K562 (cell line): ENCODE measurements around the gene LINGO3. TPM values are rescaled to one million over a fixed set of nuclear protein-coding genes. Genes with fewer than 3 reads are reported as not detected.

ENCODE experiments used
- ATAC-seq: fragments of 200-7000 bp; cut with Tn5 transposase; 3 replicates; pipeline ENCODE4 v1.9.1; 2020; ENCODE audit warnings: moderate library complexity
- BruUV-seq: library from RNA; stranded (reverse); fragments of 400-500 nt; replicated peaks from 2 replicates; lab custom pipeline; 2021; lab: Mats Ljungman, UMichigan
- CTCF ChIA-PET: fragments of 300-600 bp; formaldehyde crosslinking; extraction: SDS; loops from one replicate; lab custom pipeline; 2021; ENCODE audit warnings: low intra/inter-chr PET ratio; lab: Yijun Ruan, JAX
- POLR2A ChIA-PET: fragments of 300-600, 350-650 bp; sonication (Branson Sonifier 250); formaldehyde crosslinking; extraction: SDS; loops from one replicate; lab custom pipeline; 2021; ENCODE audit warnings: antibody characterized with exemption, inconsistent platforms; lab: Yijun Ruan, JAX
- DNase-seq, 4 experiments: peaks; one replicate each; pipeline versions ENCODE4 v3.0.0 to v3.0.0-alpha.2; 2011 to 2018; ENCODE audit warnings: low spot score in 3 of 4, mixed read lengths in 3 of 4; ENCODE audit errors: extremely low read depth in 1 of 4
- FAIRE-seq: peaks from 2 replicates; lab custom pipeline; 2011; peaks lifted over from hg19 to GRCh38; lab: Jason Lieb, UNC
- H2AFZ ChIP-seq: 2 replicates; pipeline ENCODE4 v1.6.0; 2011; ENCODE audit warnings: low read depth, low read length, control low read depth, inconsistent platforms
- H3K27ac ChIP-seq: fragments of 200-600 bp; 3 replicates; pipeline ENCODE4 v1.8.0; 2011; ENCODE audit warnings: low read depth, mild to moderate bottlenecking, control low read depth, inconsistent platforms, low read length, moderate library complexity, mixed read lengths; ENCODE audit errors: extremely low read depth
- H3K27me3 ChIP-seq, 2 experiments: fragments of 300-600 bp in 1 of 2; 2 replicates in 1 of 2; 3 replicates in 1 of 2; pipeline versions ENCODE4 v1.6.0 to v1.8.0; 2011; ENCODE audit warnings: inconsistent platforms in 2 of 2, low read length in 2 of 2, mild to moderate bottlenecking in 1 of 2, mixed read lengths in 1 of 2, moderate library complexity in 1 of 2; ENCODE audit not compliant: control insufficient read depth in 2 of 2, insufficient read depth in 2 of 2
- H3K36me3 ChIP-seq: fragments of 300-600 bp; 3 replicates; pipeline ENCODE4 v1.8.0; 2011; ENCODE audit warnings: mild to moderate bottlenecking, low read length, inconsistent platforms; ENCODE audit not compliant: control insufficient read depth, insufficient read depth
- H3K4me1 ChIP-seq, 2 experiments: fragments of 200-600 bp in 1 of 2; replicated peaks in 1 of 2; 2 replicates in 1 of 2; 3 replicates in 1 of 2; pipeline versions ENCODE4 v1.5.1 to v1.8.0; 2011; ENCODE audit warnings: inconsistent platforms in 2 of 2, low read length in 2 of 2, mild to moderate bottlenecking in 1 of 2, mixed read lengths in 1 of 2, moderate library complexity in 1 of 2; ENCODE audit not compliant: control insufficient read depth in 2 of 2, insufficient read depth in 2 of 2
- H3K4me2 ChIP-seq: 2 replicates; pipeline ENCODE4 v1.6.1; 2011; ENCODE audit warnings: low read length, control low read depth, inconsistent platforms, mixed read lengths; ENCODE audit not compliant: insufficient read depth
- H3K4me3 ChIP-seq: fragments of 200-600 bp; sonication (generic), shearing (Covaris generic); 2 replicates; pipeline ENCODE4 v1.5.1; 2016; ENCODE audit warnings: control low read depth, inconsistent platforms
- H3K79me2 ChIP-seq: fragments of 200-600 bp; 3 replicates; pipeline ENCODE4 v1.8.0; 2011; ENCODE audit warnings: low read length, inconsistent platforms; ENCODE audit not compliant: control insufficient read depth, insufficient read depth
- H3K9ac ChIP-seq, 2 experiments: 2 replicates each; pipeline versions ENCODE4 v1.6.0 to v1.6.1; 2011; ENCODE audit warnings: low read depth in 2 of 2, low read length in 2 of 2, control low read depth in 1 of 2, inconsistent platforms in 1 of 2, mild to moderate bottlenecking in 1 of 2, mixed read lengths in 1 of 2; ENCODE audit not compliant: insufficient read depth in 1 of 2
- H3K9me1 ChIP-seq: one replicate; pipeline ENCODE4 v1.6.0; 2011; ENCODE audit warnings: inconsistent platforms, mild to moderate bottlenecking, low read length, moderate library complexity; ENCODE audit not compliant: control insufficient read depth, insufficient read depth
- H3K9me3 ChIP-seq: replicated peaks from 2 replicates; pipeline ENCODE4 v1.5.1; 2011; ENCODE audit warnings: low read depth, low read length, inconsistent platforms; ENCODE audit not compliant: control insufficient read depth, insufficient read depth
- H4K20me1 ChIP-seq: replicated peaks from 2 replicates; pipeline ENCODE4 v1.6.1; 2011; ENCODE audit warnings: low read length, inconsistent platforms, mixed read lengths; ENCODE audit not compliant: control insufficient read depth, insufficient read depth
- CTBP1 ChIP-seq: fragments of 450-650 bp; IDR thresholded peaks from 2 replicates; pipeline ENCODE4 v1.6.1; 2016; ENCODE audit warnings: borderline replicate concordance
- PML ChIP-seq: IDR thresholded peaks from 2 replicates; pipeline ENCODE4 v1.6.1; 2012; ENCODE audit warnings: low read length, inconsistent platforms
- RBM39 ChIP-seq: fragments of 200-400 bp; formaldehyde crosslinking; optimal IDR thresholded peaks from 2 replicates; pipeline ENCODE3; 2018; ENCODE audit warnings: low read depth, low read length
- XRCC3 ChIP-seq: fragments of 450-650 bp; IDR thresholded peaks from 2 replicates; pipeline ENCODE4 v1.6.1; 2017; ENCODE audit warnings: mild to moderate bottlenecking, moderate library complexity
- ZFP1 ChIP-seq: fragments of 450-650 bp; formaldehyde crosslinking; IDR thresholded peaks from 2 replicates; pipeline ENCODE4 v1.4.0; 2020; ENCODE audit warnings: mild to moderate bottlenecking, mixed read lengths
- ZNF146 ChIP-seq: IDR thresholded peaks from one replicate; pipeline ENCODE4 v1.6.1; 2018; ENCODE audit warnings: missing compliant biosample characterization; ENCODE audit not compliant: unreplicated experiment
- WGBS: fragments of 100-300 bp; shearing (Covaris generic); methylation state at CpG from one replicate; pipeline ENCODE4 v1.1.6; 2016; ENCODE audit warnings: low coverage, mixed read lengths; ENCODE audit not compliant: insufficient coverage; ENCODE audit errors: missing lambda C conversion rate; 5-methylcytosine and 5-hydroxymethylcytosine counted together
- in situ Hi-C: fragments of 300-500 bp; cut with MboI; formaldehyde crosslinking; loops from 4 replicates; pipeline ENCODE4 v1.15.0; 2018; ENCODE audit warnings: inconsistent platforms, mixed read lengths
- intact Hi-C: fragments of 100-400 bp; cut with micrococcal nuclease; formaldehyde crosslinking; loops from 2 replicates; pipeline ENCODE4 v1.14.2; 2022
- polyA plus RNA-seq, 8 experiments: library from polyadenylated mRNA; depleted of rRNA in 4 of 8; stranded (reverse) in 5 of 8; unstranded in 3 of 8; fragments of >200 nt; fragmentation: Nextera tagmentation in 2 of 8; fragmentation: Illumina TruSeq in 1 of 8; extraction: Ambion mirVana in 2 of 8; extraction: Trizol in 1 of 8; gene quantifications; 2 replicates each; pipeline versions ENCODE4 v1.2.1 to v1.2.3, GENCODE V29; 2011 to 2014; ENCODE audit warnings: inconsistent platforms in 1 of 8, missing spikeins in 1 of 8
- total RNA-seq, 7 experiments: library from RNA; depleted of rRNA in 6 of 7; stranded (reverse); fragments of >200 nt in 6 of 7; fragmentation: Illumina TruSeq in 2 of 7; extraction: Trizol in 2 of 7; gene quantifications; 2 replicates each; pipeline versions ENCODE4 v1.2.1 to v1.2.3, GENCODE V29; 2011 to 2021; ENCODE audit warnings: low replicate concordance in 1 of 7
- TF ChIP-seq, protein P1 (sequence below): fragments of 250-450 bp; sonication (Bioruptor Pico); IDR thresholded peaks from 2 replicates; pipeline ENCODE4 v1.5.0; 2021; ENCODE audit warnings: mild to moderate bottlenecking, moderate library complexity
- TF ChIP-seq, protein P2 (sequence below), 2 experiments: IDR thresholded peaks; 2 replicates each; pipeline ENCODE4 v1.6.1; 2011; ENCODE audit warnings: borderline replicate concordance in 1 of 2, control low read depth in 1 of 2, low read depth in 1 of 2, low read length in 1 of 2, mild to moderate bottlenecking in 1 of 2, mixed read lengths in 1 of 2, moderate library complexity in 1 of 2; ENCODE audit not compliant: insufficient read depth in 1 of 2, insufficient read length in 1 of 2, poor library complexity in 1 of 2, severe bottlenecking in 1 of 2; ENCODE audit errors: extremely low read depth in 1 of 2

Gene LINGO3
- total and polyA plus RNA-seq, 9 of the 15 experiments (the other 6 are each of a cell fraction or from before 2014, with no cell fraction given), result 0.03 to 0.05 (median 0.03) TPM; not detected in 6

DNA sequence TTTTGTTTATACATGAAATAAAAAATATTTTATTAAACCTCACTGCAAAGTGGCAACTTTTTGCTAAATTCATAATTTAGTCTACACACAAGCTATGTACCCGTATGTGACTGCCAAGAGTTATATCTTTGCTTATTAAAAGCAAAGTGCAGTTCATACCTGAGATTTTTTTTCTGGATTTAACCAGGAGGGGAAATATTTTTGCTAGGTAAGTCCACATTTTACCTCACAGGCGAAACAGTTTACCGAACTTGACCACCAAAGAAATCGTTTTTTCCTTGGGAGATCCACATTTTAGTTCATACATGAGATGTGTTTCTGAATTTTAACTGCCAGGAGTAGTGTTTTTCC is 39.5 kb downstream of the LINGO3 start:
- Histone ChIP-seq H3K9me1 (no peaks in the 10 kb centered on the region), H3K27me3 (no peaks in the 10 kb centered on the region), H3K4me2 (peak overlapping the region; percentile 40), H3K4me3 (peak overlapping the region; percentile 91; the same call in 1 of the 2 replicates), H4K20me1 (peaks cover 37% of the 10 kb centered on the region), H3K9me3 (no peaks in the 10 kb centered on the region), H2AFZ (no peak overlapping the region), H3K36me3 (peaks cover 25% of the 10 kb centered on the region; the same call in 2 of the 3 replicates), H3K9ac (peak overlapping the region in 1 of 2 experiments; percentile 79; a peak in 2 of 4 replicates), H3K4me1 (peaks cover 18 to 66% of the 10 kb centered on the region in 2 experiments), H3K79me2 (peaks cover 51% of the 10 kb centered on the region), H3K27ac (peak overlapping the region; percentile 86)
- ChIA-PET CTCF (no interaction called here), POLR2A (no interaction called here)
- 41% methylated on average over 4 of the region's 4 CpGs for WGBS
- no peak for ATAC-seq
- no TSS peak for BruUV-seq
- FAIRE-seq, result no peak
- intact Hi-C loops, result loop anchor here (10.0 kb wide), 1 partner anchor 104 kb away; the partner anchor contains the start of gene DOT1L
- no peak for TF ChIP-seq CTBP1
- TF ChIP-seq, protein P1, sequence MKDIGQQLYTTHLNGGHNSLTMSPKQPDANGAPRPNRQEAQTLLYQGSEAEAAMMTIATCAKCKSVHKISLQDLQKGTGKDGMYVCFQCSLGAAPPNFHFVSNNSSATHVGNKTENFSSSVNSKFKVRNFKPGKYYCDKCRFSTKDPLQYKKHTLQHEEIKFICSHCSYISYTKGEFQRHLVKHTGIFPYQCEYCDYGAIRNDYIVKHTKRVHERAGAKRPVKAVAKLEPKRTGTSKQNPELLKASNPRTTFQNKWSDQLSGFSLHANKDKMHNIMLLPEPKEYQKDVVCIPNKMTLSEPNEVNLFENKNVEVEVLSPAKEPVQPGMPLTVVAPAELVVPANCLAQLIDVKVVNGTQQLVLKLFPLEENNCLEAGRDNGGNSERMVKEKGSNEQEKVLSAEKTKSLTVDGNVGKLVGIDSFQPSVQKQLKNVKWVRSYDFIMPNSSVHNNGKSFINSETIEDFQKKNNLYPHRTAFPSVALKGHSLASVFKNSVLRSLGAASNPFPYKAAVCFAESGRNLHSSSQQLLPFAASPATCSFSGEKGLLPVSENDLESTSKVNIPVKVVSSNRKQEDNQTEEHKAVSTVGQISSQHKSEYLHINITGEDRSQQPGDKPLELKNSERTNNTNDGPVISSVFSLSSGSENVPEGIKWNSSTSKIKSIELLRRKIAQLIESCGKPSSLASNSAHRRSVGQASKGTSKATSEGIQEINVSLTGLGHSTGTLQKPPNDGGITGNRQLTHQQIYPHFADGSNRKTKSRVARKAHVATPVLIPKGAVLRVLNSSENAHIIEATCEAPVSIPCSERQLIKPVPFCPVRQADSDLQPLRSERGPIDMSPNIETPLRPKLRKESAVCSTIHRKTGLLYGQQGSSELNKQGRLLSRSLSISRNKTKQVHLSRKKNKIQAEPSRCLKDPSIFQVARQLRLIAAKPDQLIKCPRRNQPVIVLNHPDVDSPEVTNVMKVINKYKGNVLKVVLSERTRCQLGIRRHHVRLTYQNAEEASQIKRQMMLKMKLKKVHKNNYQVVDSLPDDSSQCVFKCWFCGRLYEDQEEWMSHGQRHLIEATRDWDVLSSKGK (CRISPR knock-in tag), result no peak
- TF ChIP-seq ZNF146 (CRISPR knock-in tag), result no peak
- TF ChIP-seq, protein P2, sequence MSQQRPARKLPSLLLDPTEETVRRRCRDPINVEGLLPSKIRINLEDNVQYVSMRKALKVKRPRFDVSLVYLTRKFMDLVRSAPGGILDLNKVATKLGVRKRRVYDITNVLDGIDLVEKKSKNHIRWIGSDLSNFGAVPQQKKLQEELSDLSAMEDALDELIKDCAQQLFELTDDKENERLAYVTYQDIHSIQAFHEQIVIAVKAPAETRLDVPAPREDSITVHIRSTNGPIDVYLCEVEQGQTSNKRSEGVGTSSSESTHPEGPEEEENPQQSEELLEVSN (IDR thresholded peaks at IDR 0.05; ENCODE audit: borderline replicate concordance in 1 of 2, extremely low read depth in 1 of 2, insufficient read depth in 1 of 2, insufficient read length in 1 of 2, low read depth in 1 of 2, low read length in 1 of 2, poor library complexity in 1 of 2, severe bottlenecking in 1 of 2), result no peak
- TF ChIP-seq PML, result no peak
- TF ChIP-seq XRCC3, result no peak
- TF ChIP-seq ZFP1, result no peak
- TF ChIP-seq RBM39, result no peak
- DNase-seq, result no peak
- in situ Hi-C loops, result no loop called here
